ENCODE data around the gene RINL.

DNA sequence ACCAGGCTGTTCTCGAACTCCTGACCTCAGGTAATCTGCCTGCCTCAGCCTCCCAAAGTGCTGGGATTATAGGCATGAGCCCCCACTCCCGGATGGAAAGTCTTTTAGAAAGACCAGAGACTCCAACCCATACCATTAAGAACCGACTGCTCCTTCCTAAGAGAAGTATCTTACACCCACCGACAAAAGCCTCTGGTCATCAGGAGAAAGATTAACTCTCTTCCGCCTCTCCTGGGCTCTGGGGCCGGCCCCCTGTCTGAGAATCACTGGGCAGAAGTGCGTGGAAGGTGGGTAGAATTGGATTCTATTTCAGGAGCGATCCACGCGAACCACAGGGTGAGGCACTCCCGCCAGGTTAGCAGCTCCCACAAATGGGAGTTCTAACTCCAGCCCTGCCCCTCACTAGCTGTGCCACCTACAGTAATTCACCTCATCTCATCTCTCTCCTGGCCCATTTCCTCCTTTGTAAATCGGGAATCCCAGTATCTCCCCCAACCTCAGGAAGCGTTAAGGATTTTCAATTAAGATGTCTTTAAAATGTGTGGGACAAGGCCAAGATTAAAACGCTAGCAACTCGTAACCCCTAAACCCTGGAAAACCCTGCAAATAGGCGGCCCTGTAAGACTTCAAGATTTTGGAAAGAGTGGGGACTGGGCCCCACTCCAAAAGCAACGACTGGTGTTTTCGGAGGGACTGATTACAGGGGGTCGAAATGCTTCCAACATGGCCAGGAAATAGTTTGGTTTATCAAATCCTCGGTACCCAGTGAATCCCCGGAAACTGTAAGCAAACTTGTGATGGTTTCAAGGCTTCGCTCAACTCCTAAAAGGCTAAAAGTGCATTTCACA, 29.6 kb downstream of the RINL start:
- TF ChIP-seq TCF7L2 (IDR thresholded peaks at IDR 0.05; ENCODE audit: low read depth, low read length): no peak
- TF ChIP-seq, protein P1, sequence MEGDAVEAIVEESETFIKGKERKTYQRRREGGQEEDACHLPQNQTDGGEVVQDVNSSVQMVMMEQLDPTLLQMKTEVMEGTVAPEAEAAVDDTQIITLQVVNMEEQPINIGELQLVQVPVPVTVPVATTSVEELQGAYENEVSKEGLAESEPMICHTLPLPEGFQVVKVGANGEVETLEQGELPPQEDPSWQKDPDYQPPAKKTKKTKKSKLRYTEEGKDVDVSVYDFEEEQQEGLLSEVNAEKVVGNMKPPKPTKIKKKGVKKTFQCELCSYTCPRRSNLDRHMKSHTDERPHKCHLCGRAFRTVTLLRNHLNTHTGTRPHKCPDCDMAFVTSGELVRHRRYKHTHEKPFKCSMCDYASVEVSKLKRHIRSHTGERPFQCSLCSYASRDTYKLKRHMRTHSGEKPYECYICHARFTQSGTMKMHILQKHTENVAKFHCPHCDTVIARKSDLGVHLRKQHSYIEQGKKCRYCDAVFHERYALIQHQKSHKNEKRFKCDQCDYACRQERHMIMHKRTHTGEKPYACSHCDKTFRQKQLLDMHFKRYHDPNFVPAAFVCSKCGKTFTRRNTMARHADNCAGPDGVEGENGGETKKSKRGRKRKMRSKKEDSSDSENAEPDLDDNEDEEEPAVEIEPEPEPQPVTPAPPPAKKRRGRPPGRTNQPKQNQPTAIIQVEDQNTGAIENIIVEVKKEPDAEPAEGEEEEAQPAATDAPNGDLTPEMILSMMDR (IDR thresholded peaks at IDR 0.05): no peak
